ENCODE data around the gene ITGA11.

GRCh38 chr15:68465861-68466560, 34.0 kb upstream of the ITGA11 start:
- no peak for TF ChIP-seq CTCF (IDR thresholded peaks at IDR 0.05)
- no peak for TF ChIP-seq POLR2AphosphoS5 (IDR thresholded peaks at IDR 0.05)
- no peak for TF ChIP-seq EP300 (IDR thresholded peaks at IDR 0.05)

Data from stomach (tissue), 4 donors.